HEK293T (cell line): ENCODE results near the gene RAD51B.

ENCODE experiments used
- ARNT ChIP-seq: fragments of 450-650 bp; IDR thresholded peaks from 2 replicates; pipeline ENCODE4 v1.6.1; 2017; ENCODE audit warnings: mild to moderate bottlenecking
- CTBP1 ChIP-seq: fragments of 450-650 bp; IDR thresholded peaks from 2 replicates; pipeline ENCODE4 v1.6.1; 2016; ENCODE audit warnings: borderline replicate concordance
- FOXA1 ChIP-seq: fragments of 450-650 bp; IDR thresholded peaks from 2 replicates; pipeline ENCODE4 v1.6.1; 2016; ENCODE audit warnings: mild to moderate bottlenecking
- FOXK2 ChIP-seq: fragments of 450-650 bp; IDR thresholded peaks from 2 replicates; pipeline ENCODE4 v1.6.1; 2016; ENCODE audit warnings: mild to moderate bottlenecking
- FOXM1 ChIP-seq: fragments of 450-650 bp; IDR thresholded peaks from 2 replicates; pipeline ENCODE4 v1.6.1; 2017; ENCODE audit warnings: mild to moderate bottlenecking, borderline replicate concordance
- HDGF ChIP-seq: fragments of 450-650 bp; IDR thresholded peaks from 2 replicates; pipeline ENCODE4 v1.6.1; 2017; ENCODE audit warnings: antibody characterized with exemption, borderline replicate concordance
- LEF1 ChIP-seq: fragments of 450-650 bp; IDR thresholded peaks from 2 replicates; pipeline ENCODE4 v1.6.1; 2017; ENCODE audit warnings: mild to moderate bottlenecking, borderline replicate concordance
- PKNOX1 ChIP-seq: fragments of 450-650 bp; IDR thresholded peaks from 2 replicates; pipeline ENCODE4 v1.6.1; 2016
- SUZ12 ChIP-seq: fragments of 450-650 bp; IDR thresholded peaks from 2 replicates; pipeline ENCODE4 v1.6.1; 2016; ENCODE audit warnings: mild to moderate bottlenecking

- no peak for TF ChIP-seq ARNT
- no peak for TF ChIP-seq FOXM1
- TF ChIP-seq HDGF: no peak
- TF ChIP-seq PKNOX1: no peak
- no peak for TF ChIP-seq CTBP1
- no peak for TF ChIP-seq LEF1
- no peak for TF ChIP-seq FOXA1
- no peak for TF ChIP-seq FOXK2
- TF ChIP-seq SUZ12: no peak
These were observed 805.1 kb downstream of the RAD51B start for GRCh38 chr14:68624541-68625220.
